Measurements from ENCODE around the gene FCN1. TPM values are rescaled to one million over a fixed set of nuclear protein-coding genes. Genes with fewer than 3 reads are reported as not detected.

FCN1 gene
- total RNA-seq, 2 donors from 2014 or later, result 0.63 to 2.1 TPM

- no peak for TF ChIP-seq CTCF (IDR thresholded peaks at IDR 0.05)
- Histone ChIP-seq H3K4me3 (no peak overlapping the region), H3K27ac (no peak overlapping the region), H3K36me3 (no peaks in the 10 kb centered on the region), H3K9me3 (no peaks in the 10 kb centered on the region), H3K4me1 (peaks cover 0 to 33% of the 10 kb centered on the region in 2 donors), H3K27me3 (no peaks in the 10 kb centered on the region)
- DNase-seq (ENCODE audit: low spot score), result no peak
Measured at GRCh38 chr9:134944916-134945315, 27.2 kb upstream of the FCN1 start.

GRCh38 chr9:134944351-134944802 is 26.7 kb upstream of the FCN1 start:
- Histone ChIP-seq H3K4me1 (peaks cover 0 to 33% of the 10 kb centered on the region in 2 donors), H3K4me3 (no peak overlapping the region), H3K27ac (no peak overlapping the region), H3K9me3 (no peaks in the 10 kb centered on the region), H3K27me3 (no peaks in the 10 kb centered on the region), H3K36me3 (no peaks in the 10 kb centered on the region)
- no peak for TF ChIP-seq CTCF (IDR thresholded peaks at IDR 0.05)
- no peak for DNase-seq (ENCODE audit: low spot score)

- no peaks in the 10 kb centered on the region for H3K9me3 ChIP-seq
- no peak for TF ChIP-seq CTCF (IDR thresholded peaks at IDR 0.05)
- no peak overlapping the region for H3K4me3 ChIP-seq
- H3K4me1 ChIP-seq, result peaks cover 0 to 33% of the 10 kb centered on the region in 2 donors
- H3K36me3 ChIP-seq, result no peaks in the 10 kb centered on the region
- DNase-seq (ENCODE audit: low spot score), result no peak
- H3K27ac ChIP-seq, result no peak overlapping the region
- no peaks in the 10 kb centered on the region for H3K27me3 ChIP-seq
Measured at GRCh38 chr9:134943836-134944235, 26.1 kb upstream of the FCN1 start.

GRCh38 chr9:134943411-134943810 is 25.7 kb upstream of the FCN1 start:
- Histone ChIP-seq H3K4me3 (no peak overlapping the region), H3K27me3 (no peaks in the 10 kb centered on the region), H3K36me3 (no peaks in the 10 kb centered on the region), H3K27ac (no peak overlapping the region), H3K4me1 (peaks cover 0 to 33% of the 10 kb centered on the region in 2 donors), H3K9me3 (no peaks in the 10 kb centered on the region)
- no peak for TF ChIP-seq CTCF (IDR thresholded peaks at IDR 0.05)
- DNase-seq (ENCODE audit: low spot score), result no peak

GRCh38 chr9:134942788-134943184 is 25.1 kb upstream of the FCN1 start:
- H3K27ac ChIP-seq, result no peak overlapping the region
- no peak for TF ChIP-seq CTCF (IDR thresholded peaks at IDR 0.05)
- no peaks in the 10 kb centered on the region for H3K36me3 ChIP-seq
- H3K4me1 ChIP-seq, result peaks cover 0 to 33% of the 10 kb centered on the region in 2 donors
- H3K27me3 ChIP-seq, result no peaks in the 10 kb centered on the region
- H3K9me3 ChIP-seq, result no peaks in the 10 kb centered on the region
- no peak overlapping the region for H3K4me3 ChIP-seq
- no peak for DNase-seq (ENCODE audit: low spot score)
